SU-DHL-6 (cell line): ENCODE measurements around the gene GPR157.

Experiments
- H2AFZ ChIP-seq: fragments of 200-600 bp; sonication (generic); 2 replicates; pipeline ENCODE4 v1.6.1; 2014; ENCODE audit warnings: low read depth, mild to moderate bottlenecking, moderate library complexity, mixed read lengths, antibody characterized with exemption, low read length; ENCODE audit not compliant: severe bottlenecking
- H3F3A ChIP-seq: fragments of 200-600 bp; shearing (Covaris generic); 2 replicates; pipeline ENCODE4 v1.6.0; 2016; ENCODE audit warnings: antibody characterized with exemption, mild to moderate bottlenecking; ENCODE audit not compliant: insufficient read depth
- H3K27ac ChIP-seq: fragments of 200-600 bp; sonication (generic); 2 replicates; pipeline ENCODE4 v1.5.1; 2016; ENCODE audit warnings: low read depth, mild to moderate bottlenecking, low read length, moderate library complexity, mixed read lengths
- H3K27me3 ChIP-seq: fragments of 200-600 bp; sonication (generic), shearing (Covaris generic); 2 replicates; pipeline ENCODE4 v1.6.0; 2014; ENCODE audit warnings: mild to moderate bottlenecking, low read length
- H3K36me3 ChIP-seq: fragments of 200-600 bp; sonication (generic); 2 replicates; pipeline ENCODE4 v1.6.1; 2014; ENCODE audit warnings: mild to moderate bottlenecking, low read length, mixed read lengths
- H3K4me2 ChIP-seq: fragments of 300-600, 200-600 bp; shearing (Covaris generic), sonication (generic); 2 replicates; pipeline ENCODE4 v1.6.0; 2014; ENCODE audit warnings: low read length, low read depth, mild to moderate bottlenecking; ENCODE audit not compliant: poor library complexity, severe bottlenecking
- H3K4me3 ChIP-seq: fragments of 200-600 bp; sonication (generic); 2 replicates; pipeline ENCODE4 v1.5.1; 2014; ENCODE audit warnings: antibody characterized with exemption, low read length, mild to moderate bottlenecking, mixed read lengths; ENCODE audit not compliant: insufficient read depth, poor library complexity, severe bottlenecking
- H3K79me2 ChIP-seq: fragments of 200-600 bp; sonication (generic); 2 replicates; pipeline ENCODE4 v1.6.1; 2014; ENCODE audit warnings: mild to moderate bottlenecking, low read length, moderate library complexity; ENCODE audit not compliant: insufficient read depth
- H3K9ac ChIP-seq: fragments of 200-600 bp; sonication (generic); 2 replicates; pipeline ENCODE4 v1.7.0; 2014; ENCODE audit warnings: mild to moderate bottlenecking, low read length
- H3K9me2 ChIP-seq: fragments of 200-600 bp; sonication (generic); replicated peaks from 2 replicates; pipeline ENCODE4 v1.6.1; 2014; ENCODE audit warnings: low read length; ENCODE audit not compliant: insufficient read depth
- H3K9me3 ChIP-seq: fragments of 200-600 bp; sonication (generic); 2 replicates; pipeline ENCODE4 v1.6.1; 2014; ENCODE audit warnings: low read length, mixed read lengths; ENCODE audit not compliant: insufficient read depth
- H4K20me1 ChIP-seq: fragments of 200-600 bp; sonication (generic); 2 replicates; pipeline ENCODE4 v1.6.1; 2014; ENCODE audit warnings: low read depth, mild to moderate bottlenecking, antibody characterized with exemption, low read length, moderate library complexity, mixed read lengths
- EZH2phosphoT487 ChIP-seq: fragments of 200-600 bp; sonication (generic), shearing (Covaris generic); conservative IDR thresholded peaks from 2 replicates; pipeline ENCODE4 v1.6.1; 2018; ENCODE audit warnings: mild to moderate bottlenecking, antibody characterized with exemption, low read length, moderate library complexity, mixed read lengths
- TF ChIP-seq, protein P1 (sequence below): fragments of 200-600 bp; sonication (generic); IDR thresholded peaks from one replicate; pipeline ENCODE4 v1.5.1; 2017; ENCODE audit warnings: antibody characterized with exemption, mild to moderate bottlenecking, low read length, moderate library complexity; ENCODE audit not compliant: insufficient read depth, poor library complexity, severe bottlenecking

The GPR157 gene

GRCh38 chr1:9052272-9053049 lies 76.4 kb downstream of the GPR157 start:
- no peak overlapping the region for H3K9ac ChIP-seq
- H3K79me2 ChIP-seq = no peaks in the 10 kb centered on the region
- H3K4me3 ChIP-seq = no peak overlapping the region
- H3K27ac ChIP-seq = no peak overlapping the region
- H2AFZ ChIP-seq = no peak overlapping the region
- H3K9me3 ChIP-seq = no peaks in the 10 kb centered on the region
- no peaks in the 10 kb centered on the region for H4K20me1 ChIP-seq
- H3K36me3 ChIP-seq = no peaks in the 10 kb centered on the region
- no peaks in the 10 kb centered on the region for H3F3A ChIP-seq
- H3K9me2 ChIP-seq = no peaks in the 10 kb centered on the region
- TF ChIP-seq, protein P1, sequence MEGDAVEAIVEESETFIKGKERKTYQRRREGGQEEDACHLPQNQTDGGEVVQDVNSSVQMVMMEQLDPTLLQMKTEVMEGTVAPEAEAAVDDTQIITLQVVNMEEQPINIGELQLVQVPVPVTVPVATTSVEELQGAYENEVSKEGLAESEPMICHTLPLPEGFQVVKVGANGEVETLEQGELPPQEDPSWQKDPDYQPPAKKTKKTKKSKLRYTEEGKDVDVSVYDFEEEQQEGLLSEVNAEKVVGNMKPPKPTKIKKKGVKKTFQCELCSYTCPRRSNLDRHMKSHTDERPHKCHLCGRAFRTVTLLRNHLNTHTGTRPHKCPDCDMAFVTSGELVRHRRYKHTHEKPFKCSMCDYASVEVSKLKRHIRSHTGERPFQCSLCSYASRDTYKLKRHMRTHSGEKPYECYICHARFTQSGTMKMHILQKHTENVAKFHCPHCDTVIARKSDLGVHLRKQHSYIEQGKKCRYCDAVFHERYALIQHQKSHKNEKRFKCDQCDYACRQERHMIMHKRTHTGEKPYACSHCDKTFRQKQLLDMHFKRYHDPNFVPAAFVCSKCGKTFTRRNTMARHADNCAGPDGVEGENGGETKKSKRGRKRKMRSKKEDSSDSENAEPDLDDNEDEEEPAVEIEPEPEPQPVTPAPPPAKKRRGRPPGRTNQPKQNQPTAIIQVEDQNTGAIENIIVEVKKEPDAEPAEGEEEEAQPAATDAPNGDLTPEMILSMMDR = no peak
- no peak for TF ChIP-seq EZH2phosphoT487
- no peaks in the 10 kb centered on the region for H3K27me3 ChIP-seq
- H3K4me2 ChIP-seq = no peak overlapping the region

GRCh38 chr1:9051379-9051778 lies 77.5 kb downstream of the GPR157 start:
- H3K79me2 ChIP-seq = no peaks in the 10 kb centered on the region
- H3K9me2 ChIP-seq = no peaks in the 10 kb centered on the region
- H3K36me3 ChIP-seq = no peaks in the 10 kb centered on the region
- no peak overlapping the region for H3K4me3 ChIP-seq
- no peak overlapping the region for H3K9ac ChIP-seq
- no peaks in the 10 kb centered on the region for H3K9me3 ChIP-seq
- no peak overlapping the region for H3K4me2 ChIP-seq
- TF ChIP-seq EZH2phosphoT487 = no peak
- TF ChIP-seq, protein P1 = no peak
- H2AFZ ChIP-seq = no peak overlapping the region
- no peaks in the 10 kb centered on the region for H4K20me1 ChIP-seq
- no peaks in the 10 kb centered on the region for H3F3A ChIP-seq
- H3K27me3 ChIP-seq = no peaks in the 10 kb centered on the region
- H3K27ac ChIP-seq = no peak overlapping the region

- no peaks in the 10 kb centered on the region for H3K79me2 ChIP-seq
- H3K27me3 ChIP-seq = no peaks in the 10 kb centered on the region
- no peaks in the 10 kb centered on the region for H3K36me3 ChIP-seq
- no peaks in the 10 kb centered on the region for H3K9me3 ChIP-seq
- TF ChIP-seq EZH2phosphoT487 = no peak
- TF ChIP-seq, protein P1 = no peak
- no peak overlapping the region for H3K4me3 ChIP-seq
- no peak overlapping the region for H3K9ac ChIP-seq
- no peak overlapping the region for H3K27ac ChIP-seq
- no peak overlapping the region for H2AFZ ChIP-seq
- H4K20me1 ChIP-seq = no peaks in the 10 kb centered on the region
- no peaks in the 10 kb centered on the region for H3F3A ChIP-seq
- no peaks in the 10 kb centered on the region for H3K9me2 ChIP-seq
- no peak overlapping the region for H3K4me2 ChIP-seq
These were observed 78.1 kb downstream of the GPR157 start for GRCh38 chr1:9050803-9051202.
